ENCODE data around the gene LENG8. TPM values are rescaled to one million over a fixed set of nuclear protein-coding genes. Genes with fewer than 3 reads are reported as not detected.

Gene LENG8
- total RNA-seq, 2 experiments from 2014 or later = 63.2 to 137 TPM

- BruUV-seq (replicated peaks) = no TSS peak
- Histone ChIP-seq H3K79me2 (ENCODE audit: insufficient read depth, low read depth, low read length) (no peaks in the 10 kb centered on the region), H3K4me2 (ENCODE audit: low read length) (no peak overlapping the region), H3K9me3 (ENCODE audit: low read length) (no peaks in the 10 kb centered on the region), H3K36me3 (ENCODE audit: insufficient read depth, low read length) (no peaks in the 10 kb centered on the region), H3K27ac (ENCODE audit: low read depth, low read length, poor library complexity, severe bottlenecking) (no peak overlapping the region), H3K4me1 (ENCODE audit: insufficient read depth, low read length, poor library complexity, severe bottlenecking) (peaks cover 7% of the 10 kb centered on the region), H4K20me1 (ENCODE audit: insufficient read depth, low read length) (no peaks in the 10 kb centered on the region), H3K9me2 (ENCODE audit: insufficient read depth, low read length) (no peaks in the 10 kb centered on the region), H3K4me3 (ENCODE audit: low read depth, low read length, poor library complexity, severe bottlenecking) (no peak overlapping the region), H2AFZ (ENCODE audit: low read length) (no peak overlapping the region)
- TF ChIP-seq CTCF (conservative IDR thresholded peaks at IDR 0.05; ENCODE audit: low read length) = peak; percentile 41; the same call in 1 of the 2 replicates
- TF ChIP-seq EZH2phosphoT487 (IDR thresholded peaks at IDR 0.05; ENCODE audit: borderline replicate concordance, low read depth, low read length) = no peak
- CTCF ChIA-PET (ENCODE audit: unreplicated experiment) = interaction anchor here (0.6 kb wide), 1 partner anchor 244 kb away, joined by 3 read pairs; no protein-coding TSS in a partner anchor
- POLR2A ChIA-PET = no interaction called here
- intact Hi-C loops (cut with micrococcal nuclease; ENCODE audit: unreplicated experiment) = no loop called here
- DNase-seq (ENCODE audit: low spot score) = peak; percentile 26
Observed at GRCh38 chr19:54430306-54431254, 18.4 kb upstream of the LENG8 start.

GRCh38 chr19:54431255-54431838, 17.7 kb upstream of the LENG8 start:
- intact Hi-C loops (cut with micrococcal nuclease; ENCODE audit: unreplicated experiment) = no loop called here
- H3K79me2 ChIP-seq (ENCODE audit: insufficient read depth, low read depth, low read length) = no peaks in the 10 kb centered on the region
- H3K9me2 ChIP-seq (ENCODE audit: insufficient read depth, low read length) = no peaks in the 10 kb centered on the region
- no peak for DNase-seq (ENCODE audit: low spot score)
- no peak overlapping the region for H3K4me3 ChIP-seq (ENCODE audit: low read depth, low read length, poor library complexity, severe bottlenecking)
- H2AFZ ChIP-seq (ENCODE audit: low read length) = no peak overlapping the region
- H3K27ac ChIP-seq (ENCODE audit: low read depth, low read length, poor library complexity, severe bottlenecking) = no peak overlapping the region
- H3K4me2 ChIP-seq (ENCODE audit: low read length) = no peak overlapping the region
- no peaks in the 10 kb centered on the region for H3K9me3 ChIP-seq (ENCODE audit: low read length)
- CTCF ChIA-PET (ENCODE audit: unreplicated experiment) = no interaction called here
- no peaks in the 10 kb centered on the region for H3K36me3 ChIP-seq (ENCODE audit: insufficient read depth, low read length)
- POLR2A ChIA-PET = interaction anchor here (0.6 kb wide), 1 partner anchor 18 kb away, joined by 4 read pairs; the partner anchor contains the start of gene LENG8
- H4K20me1 ChIP-seq (ENCODE audit: insufficient read depth, low read length) = no peaks in the 10 kb centered on the region
- no peak for TF ChIP-seq CTCF (conservative IDR thresholded peaks at IDR 0.05; ENCODE audit: low read length)
- TF ChIP-seq EZH2phosphoT487 (IDR thresholded peaks at IDR 0.05; ENCODE audit: borderline replicate concordance, low read depth, low read length) = no peak
- BruUV-seq (replicated peaks) = no TSS peak
- peaks cover 7% of the 10 kb centered on the region for H3K4me1 ChIP-seq (ENCODE audit: insufficient read depth, low read length, poor library complexity, severe bottlenecking)

Measured in OCI-LY7 (cell line).